GM10248 (cell line): ENCODE results near the gene HNRNPM.
"Not testable (repeated sequence)": the region's sequence is repeated elsewhere in the genome, so short reads cannot be mapped to it uniquely, and the experiment has no call there.

ENCODE experiments used
- CTCF ChIA-PET: fragments of 300-600 bp; sonication (Branson Sonifier 250); formaldehyde crosslinking; extraction: SDS; loops from one replicate; lab custom pipeline; 2021; ENCODE audit warnings: antibody characterized with exemption; lab: Yijun Ruan, JAX
- POLR2A ChIA-PET: fragments of 350-650 bp; sonication (Branson Sonifier 250); formaldehyde crosslinking; extraction: SDS; loops from one replicate; lab custom pipeline; 2020; ENCODE audit warnings: antibody characterized with exemption; lab: Yijun Ruan, JAX
- DNase-seq: peaks from one replicate; pipeline ENCODE4 v3.0.0; 2012; ENCODE audit errors: extremely low spot score
- TF ChIP-seq, protein P1 (sequence below): IDR thresholded peaks from 2 replicates; pipeline ENCODE4 v1.5.1; 2012; ENCODE audit warnings: mild to moderate bottlenecking, low read depth; ENCODE audit errors: extremely low read depth, missing control alignments, control extremely low read depth

The HNRNPM gene

DNA sequence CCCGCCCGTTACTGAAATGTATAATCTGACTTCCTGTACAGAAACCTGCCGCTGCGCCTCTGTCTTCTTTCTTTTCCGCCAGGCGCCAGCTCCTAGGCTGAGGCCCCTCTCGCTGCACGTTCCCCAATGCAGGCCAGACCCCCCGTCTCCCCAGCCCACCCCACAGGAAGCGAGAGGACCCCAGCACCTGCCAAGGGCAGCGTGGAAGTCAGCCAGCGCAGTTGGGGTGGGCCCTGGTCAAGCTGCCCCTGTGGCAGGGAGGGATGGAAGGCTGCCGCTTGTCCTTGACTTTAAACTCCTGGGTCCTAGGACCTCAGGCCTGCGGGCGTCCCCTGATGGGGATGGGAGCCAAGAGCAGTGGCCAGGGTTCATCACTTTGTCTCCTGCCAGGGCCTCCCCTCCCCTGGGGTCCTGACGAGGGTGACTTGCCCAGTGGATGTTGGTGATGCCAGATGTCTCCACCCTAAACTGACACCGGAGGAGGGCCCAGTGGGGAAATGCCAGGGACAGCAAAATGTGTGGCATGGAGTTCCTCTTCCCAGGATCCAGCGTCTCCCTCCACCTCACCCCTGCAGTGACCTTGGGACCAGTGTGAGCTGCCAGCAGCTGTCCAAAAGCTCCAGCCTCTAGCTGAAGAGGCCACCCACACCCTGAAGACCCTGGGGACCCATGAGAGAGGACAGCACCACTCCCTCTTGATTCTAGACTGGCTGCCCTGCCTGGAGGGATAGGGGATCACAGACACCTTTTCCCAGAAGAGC is 40.2 kb upstream of the HNRNPM start:
- TF ChIP-seq, protein P1, sequence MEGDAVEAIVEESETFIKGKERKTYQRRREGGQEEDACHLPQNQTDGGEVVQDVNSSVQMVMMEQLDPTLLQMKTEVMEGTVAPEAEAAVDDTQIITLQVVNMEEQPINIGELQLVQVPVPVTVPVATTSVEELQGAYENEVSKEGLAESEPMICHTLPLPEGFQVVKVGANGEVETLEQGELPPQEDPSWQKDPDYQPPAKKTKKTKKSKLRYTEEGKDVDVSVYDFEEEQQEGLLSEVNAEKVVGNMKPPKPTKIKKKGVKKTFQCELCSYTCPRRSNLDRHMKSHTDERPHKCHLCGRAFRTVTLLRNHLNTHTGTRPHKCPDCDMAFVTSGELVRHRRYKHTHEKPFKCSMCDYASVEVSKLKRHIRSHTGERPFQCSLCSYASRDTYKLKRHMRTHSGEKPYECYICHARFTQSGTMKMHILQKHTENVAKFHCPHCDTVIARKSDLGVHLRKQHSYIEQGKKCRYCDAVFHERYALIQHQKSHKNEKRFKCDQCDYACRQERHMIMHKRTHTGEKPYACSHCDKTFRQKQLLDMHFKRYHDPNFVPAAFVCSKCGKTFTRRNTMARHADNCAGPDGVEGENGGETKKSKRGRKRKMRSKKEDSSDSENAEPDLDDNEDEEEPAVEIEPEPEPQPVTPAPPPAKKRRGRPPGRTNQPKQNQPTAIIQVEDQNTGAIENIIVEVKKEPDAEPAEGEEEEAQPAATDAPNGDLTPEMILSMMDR = no peak
- ChIA-PET POLR2A (no interaction called here), CTCF (interaction anchor here (0.8 to 1.5 kb wide), 4 partner anchors 9 to 176 kb away, joined by 3 to 6 read pairs (median 4); no protein-coding TSS in a partner anchor)
- DNase-seq = no peak

GRCh38 chr19:8410718-8411117 is 34.1 kb upstream of the HNRNPM start:
- ChIA-PET CTCF (interaction anchor here (0.8 to 4.2 kb wide), 3 partner anchors 13 to 167 kb away, joined by 3 to 24 read pairs (median 19); no protein-coding TSS in a partner anchor), POLR2A (interaction anchor here (0.6 to 0.7 kb wide), 2 partner anchors 87 to 92 kb away, joined by 4 to 5 read pairs; partner anchors contain the start of gene PRAM1)
- not testable (repeated sequence) for DNase-seq

DNA sequence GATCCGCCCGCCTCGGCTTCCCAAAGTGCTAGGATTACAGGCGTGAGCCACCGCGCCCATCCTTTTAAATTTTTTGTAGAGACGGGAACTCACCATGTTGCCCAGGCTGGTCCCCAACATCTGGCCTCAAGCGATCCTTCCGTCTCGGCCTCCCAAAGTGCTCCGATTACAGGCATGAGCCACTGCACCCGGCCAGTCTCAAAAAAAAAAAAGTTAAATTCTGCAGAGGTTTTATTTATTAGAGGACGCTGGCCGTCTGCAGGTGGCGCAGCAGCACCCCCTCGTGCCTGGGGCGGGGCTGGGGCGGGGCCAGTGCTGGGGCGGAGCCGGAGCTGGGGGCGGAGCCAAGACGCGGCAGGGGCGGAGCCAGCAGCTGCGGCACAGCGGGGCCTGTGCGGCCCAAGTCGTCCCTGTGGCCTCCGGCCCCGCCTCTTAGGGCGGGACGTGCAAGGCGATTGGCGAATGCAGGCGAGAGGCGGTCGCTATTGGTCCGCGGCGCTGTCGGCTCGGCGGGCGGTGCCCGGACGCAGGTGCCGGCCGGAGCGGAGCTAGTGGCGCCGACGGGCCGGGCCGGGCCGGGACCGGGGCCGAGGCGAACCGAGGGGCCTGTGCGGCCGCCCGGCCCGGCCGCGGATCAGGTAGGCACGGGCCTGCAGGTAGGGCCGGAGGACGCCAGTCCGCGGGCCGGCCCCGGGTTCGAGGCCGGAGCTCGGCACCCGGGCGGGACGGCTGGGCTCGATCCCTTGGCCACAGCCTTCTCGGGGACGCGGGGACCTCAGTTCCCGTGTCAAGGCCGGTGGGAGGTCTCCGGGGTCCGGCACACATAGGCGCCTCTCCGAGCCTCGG is 31.8 kb upstream of the HNRNPM start, which contains the start of gene MARCHF2:
TSS of gene MARCHF2 (plus strand) at position 523 of the 846 bp plus-strand sequence. CDS start 8,536 bp downstream, outside the sequence.
- TF ChIP-seq, protein P1 = peak; percentile 55
- peak; percentile 100 for DNase-seq
- ChIA-PET POLR2A (interaction anchor here (0.6 to 1.7 kb wide), 3 partner anchors 22 to 37 kb away, joined by 3 to 7 read pairs (median 6); no protein-coding TSS in a partner anchor), CTCF (interaction anchor here (0.7 to 5.3 kb wide), 32 partner anchors 8 to 255 kb away, joined by 3 to 35 read pairs (median 6); partner anchors contain the start of genes HNRNPM, MYO1F, RAB11B and ZNF414)

- no peak for DNase-seq
- POLR2A ChIA-PET = interaction anchor here (0.5 to 1.7 kb wide), 4 partner anchors 13 to 36 kb away, joined by 3 to 7 read pairs (median 4); no protein-coding TSS in a partner anchor
- TF ChIP-seq, protein P1 = no peak
- CTCF ChIA-PET = interaction anchor here (0.7 to 5.3 kb wide), 32 partner anchors 8 to 255 kb away, joined by 3 to 35 read pairs (median 6); partner anchors contain the start of genes HNRNPM, MYO1F, RAB11B and ZNF414
These were observed 31.2 kb upstream of the HNRNPM start for GRCh38 chr19:8413629-8413995.

DNA sequence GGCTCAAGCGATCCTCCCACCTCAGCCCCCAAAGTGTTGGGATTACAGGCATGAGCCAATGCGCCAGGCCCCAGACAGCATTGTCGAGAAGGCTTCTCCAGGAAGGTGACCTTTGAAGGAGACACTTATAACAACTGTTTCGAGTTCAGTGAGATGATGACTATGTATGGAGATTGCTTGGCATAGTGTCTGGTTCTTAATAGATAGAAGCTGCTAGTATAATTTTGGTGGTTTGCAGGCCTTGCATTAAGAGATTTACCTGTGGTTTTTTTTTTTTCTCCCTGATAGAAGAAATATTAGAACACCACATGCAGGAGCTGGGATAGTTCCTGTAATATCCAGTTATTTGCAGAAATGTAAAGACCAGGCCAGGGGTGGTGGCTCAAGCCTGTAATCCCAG is 28.0 kb upstream of the HNRNPM start:
- ChIA-PET POLR2A (no interaction called here), CTCF (interaction anchor here (0.9 to 5.3 kb wide), 3 partner anchors 63 to 163 kb away, joined by 3 to 35 read pairs (median 6); partner anchors contain the start of gene MYO1F)
- TF ChIP-seq, protein P1 = no peak
- no peak for DNase-seq

- TF ChIP-seq, protein P1 = no peak
- CTCF ChIA-PET = interaction anchor here (0.7 to 2.3 kb wide), 3 partner anchors 9 to 15 kb away, joined by 3 to 9 read pairs (median 5); partner anchors contain the start of gene MARCHF2
- DNase-seq = no peak
- POLR2A ChIA-PET = interaction anchor here (0.7 kb wide), 1 partner anchor 20 kb away, joined by 5 read pairs; no protein-coding TSS in a partner anchor
These were observed 23.0 kb upstream of the HNRNPM start for GRCh38 chr19:8421484-8422461.
